Melanocyte of skin (primary cell): ENCODE results near the gene MAP4K1. TPM values are rescaled to one million over a fixed set of nuclear protein-coding genes. Genes with fewer than 3 reads are reported as not detected.

Source experiments
- total RNA-seq, 2 donors: library from RNA; depleted of rRNA; stranded (reverse); fragments of >200 nt; gene quantifications; 2 replicates each; pipeline ENCODE4 v1.2.3, GENCODE V29; 2012

The MAP4K1 gene
- 1 to 10 TPM in 1 of 2 donors, under 1 TPM in 1; 0.33 to 1.4 TPM for total RNA-seq

DNA sequence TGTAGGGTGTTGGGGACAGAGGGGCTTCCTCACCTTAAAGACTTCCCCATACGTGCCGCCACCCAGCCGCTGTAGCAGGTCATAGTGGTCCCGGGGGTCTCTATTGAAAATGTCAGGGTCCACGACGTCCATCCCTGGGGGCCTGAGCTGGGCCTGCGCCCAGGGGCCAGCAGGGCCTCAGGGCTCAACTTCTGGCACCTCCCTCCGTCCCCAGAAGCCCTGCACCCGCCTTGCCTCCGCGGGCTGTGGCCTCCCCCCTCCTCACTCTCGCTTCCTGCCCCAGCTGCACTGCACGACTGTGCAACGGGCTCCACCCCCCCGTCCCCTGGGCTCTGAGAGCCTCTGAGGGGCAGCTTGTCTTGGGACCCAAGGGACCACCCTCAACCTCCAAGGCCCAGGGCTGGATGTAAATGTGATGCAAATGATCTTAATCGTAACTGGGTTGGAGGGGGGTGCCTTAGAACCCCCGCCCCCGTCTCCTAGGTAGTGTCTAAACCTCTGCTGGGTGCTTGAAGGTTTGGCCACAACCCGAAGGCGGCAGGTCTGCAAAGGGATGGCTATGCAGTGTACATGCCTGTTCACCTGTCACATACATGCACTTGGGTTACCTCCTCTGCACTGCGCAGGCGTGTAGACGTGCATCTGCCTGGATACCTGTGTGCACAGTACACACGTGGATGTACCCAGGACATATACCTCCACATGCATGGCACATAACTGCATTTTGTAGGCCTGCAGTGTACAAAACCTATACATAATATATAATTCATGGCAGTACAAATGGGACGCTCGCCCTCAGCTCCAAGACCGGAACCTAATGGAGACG is at the start of gene MAP4K1:
Gene MAP4K1 (minus strand): TSS at position 190 of the 826 bp plus-strand sequence. CDS start 58 bp downstream, at position 132.

GRCh38 chr19:38647368-38647965 is 29.7 kb upstream of the MAP4K1 start, which contains the start of gene ACTN4:
TSS of gene ACTN4 (plus strand) at chr19:38647649. CDS start at chr19:38647746, 97 bp downstream.

DNA sequence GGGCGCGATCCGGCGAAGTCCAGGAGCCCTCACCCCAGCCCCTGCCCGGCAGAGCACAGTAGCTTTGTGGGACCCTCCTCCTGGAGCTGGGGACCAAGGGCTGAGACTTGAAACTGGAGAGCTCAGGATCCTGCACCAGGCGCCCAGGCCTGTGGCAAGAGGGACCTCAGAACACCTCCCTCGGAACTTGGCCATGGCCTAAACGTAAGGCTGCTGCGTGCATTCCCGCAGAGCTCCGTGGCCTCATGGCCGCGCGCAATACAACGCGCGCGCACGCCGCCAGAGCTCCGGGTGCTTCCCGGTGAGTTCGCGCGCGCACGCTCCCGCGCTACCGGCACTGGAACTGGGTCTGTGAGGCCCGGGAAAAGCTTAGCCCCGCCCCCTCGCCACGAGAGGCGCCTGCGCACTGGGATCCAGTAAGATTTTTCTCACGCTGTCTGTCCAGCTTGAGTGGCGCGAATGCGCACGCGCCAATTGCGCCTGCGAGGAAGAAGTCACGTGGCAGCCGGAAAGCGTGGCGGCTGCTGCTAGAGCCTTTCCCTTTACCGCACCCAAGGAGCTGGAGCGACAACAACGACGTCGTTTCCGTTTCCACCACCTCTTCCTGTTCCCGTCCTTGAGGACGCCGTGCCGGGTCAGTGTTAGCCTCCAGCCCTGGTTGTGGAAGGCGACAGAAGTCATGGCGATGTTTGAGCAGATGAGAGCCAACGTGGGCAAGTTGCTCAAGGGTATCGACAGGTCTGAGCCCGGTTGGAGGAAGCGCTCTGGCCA is 1.0 kb upstream of the MAP4K1 start, which contains the start of gene EIF3K:
Gene EIF3K (plus strand): TSS at position 599 of the 771 bp plus-strand sequence. CDS start 81 bp downstream, at position 680.

Other genes with a start within 250 kb of the MAP4K1 start
- gene PSMD8, start 243.4 kb downstream of the MAP4K1 start, total RNA-seq, result 100 to 1,000 TPM; 402 to 443 TPM
- not detected for gene GGN, start 229.9 kb downstream of the MAP4K1 start, total RNA-seq
- gene SPRED3, start 229.3 kb downstream of the MAP4K1 start, total RNA-seq, result under 1 TPM; 0.33 to 0.34 TPM
- gene FAM98C, start 214.9 kb downstream of the MAP4K1 start, total RNA-seq, result 1 to 10 TPM; 7.0 to 7.2 TPM
- gene RASGRP4, start 191.7 kb downstream of the MAP4K1 start, total RNA-seq, result not detected
- 1 to 10 TPM in 1 of 2 donors, under 1 TPM in 1; 1.00 to 1.4 TPM for gene RYR1, start 184.3 kb downstream of the MAP4K1 start, total RNA-seq
- 100 to 1,000 TPM; 277 to 300 TPM for gene EIF3K, start 1.2 kb upstream of the MAP4K1 start, total RNA-seq
- gene ACTN4, start 29.7 kb upstream of the MAP4K1 start, total RNA-seq, result 100 to 1,000 TPM; 113 to 200 TPM
- not detected for gene CAPN12, start 126.5 kb upstream of the MAP4K1 start, total RNA-seq
- gene LGALS7, start 155.6 kb upstream of the MAP4K1 start, total RNA-seq, result not detected
- not detected for gene LGALS7B, start 171.2 kb upstream of the MAP4K1 start, total RNA-seq
- gene LGALS4, start 195.0 kb upstream of the MAP4K1 start, total RNA-seq, result not detected
- gene ECH1, start 213.8 kb upstream of the MAP4K1 start, total RNA-seq, result 10 to 100 TPM; 36.6 to 61.3 TPM
- gene HNRNPL, start 232.0 kb upstream of the MAP4K1 start, total RNA-seq, result 100 to 1,000 TPM; 191 to 265 TPM